ENCODE measurements around the gene TTLL5.

GRCh38 chr14:75941030-75941429 is 280.0 kb downstream of the TTLL5 start:
- no peak for TF ChIP-seq CTCF (conservative IDR thresholded peaks at IDR 0.05 in 1 of 2, IDR thresholded peaks at IDR 0.05 in 1 of 2; ENCODE audit: low read depth in 1 of 2, low read length in 2 of 2)
- no peak for TF ChIP-seq EZH2 (IDR thresholded peaks at IDR 0.05; ENCODE audit: low read length, missing control alignments)
